Measurements from ENCODE around the gene FFAR4. TPM values are rescaled to one million over a fixed set of nuclear protein-coding genes. Genes with fewer than 3 reads are reported as not detected.

The FFAR4 gene
- total RNA-seq, 1 donor: not detected

DNA sequence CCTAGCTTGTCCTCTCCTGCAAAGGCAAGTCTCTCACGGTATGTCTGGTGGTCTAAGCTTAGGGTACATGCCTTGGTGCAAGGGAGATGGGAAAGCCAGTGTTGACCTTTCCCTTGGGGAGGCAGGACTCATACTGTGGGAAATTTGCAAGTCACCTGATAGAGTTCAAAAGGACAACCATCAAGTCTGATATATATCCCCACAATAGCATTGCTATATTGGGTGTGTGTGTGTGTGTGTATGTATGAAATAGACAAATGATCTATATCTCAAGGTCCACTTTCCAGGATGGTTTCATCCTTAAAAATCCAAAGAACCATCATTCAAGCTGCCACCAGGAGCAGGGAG is 12.2 kb upstream of the FFAR4 start:
- H2AFZ ChIP-seq (ENCODE audit: low read length): no peak overlapping the region
- H3K4me1 ChIP-seq (ENCODE audit: insufficient read depth, low read length): no peaks in the 10 kb centered on the region
- H3K27ac ChIP-seq (ENCODE audit: low read depth, low read length): no peak overlapping the region
- DNase-seq (ENCODE audit: insufficient read length, low spot score, missing footprints): no peak
- TF ChIP-seq CTCF (IDR thresholded peaks at IDR 0.05; ENCODE audit: extremely low read depth, low read depth, low read length): no peak
- no peak overlapping the region for H3K4me2 ChIP-seq (ENCODE audit: insufficient read depth, low read length)
- H3K36me3 ChIP-seq (ENCODE audit: insufficient read depth, low read length): no peaks in the 10 kb centered on the region
- no peaks in the 10 kb centered on the region for H3K9me3 ChIP-seq (ENCODE audit: low read depth, low read length)
- no peak overlapping the region for H3K4me3 ChIP-seq (ENCODE audit: insufficient read depth, low read length)
- no peaks in the 10 kb centered on the region for H3K27me3 ChIP-seq (ENCODE audit: insufficient read depth, low read length)
- no peaks in the 10 kb centered on the region for H4K20me1 ChIP-seq (ENCODE audit: insufficient read depth, low read length)
- H3K79me2 ChIP-seq (ENCODE audit: insufficient read depth, low read length): no peaks in the 10 kb centered on the region

DNA sequence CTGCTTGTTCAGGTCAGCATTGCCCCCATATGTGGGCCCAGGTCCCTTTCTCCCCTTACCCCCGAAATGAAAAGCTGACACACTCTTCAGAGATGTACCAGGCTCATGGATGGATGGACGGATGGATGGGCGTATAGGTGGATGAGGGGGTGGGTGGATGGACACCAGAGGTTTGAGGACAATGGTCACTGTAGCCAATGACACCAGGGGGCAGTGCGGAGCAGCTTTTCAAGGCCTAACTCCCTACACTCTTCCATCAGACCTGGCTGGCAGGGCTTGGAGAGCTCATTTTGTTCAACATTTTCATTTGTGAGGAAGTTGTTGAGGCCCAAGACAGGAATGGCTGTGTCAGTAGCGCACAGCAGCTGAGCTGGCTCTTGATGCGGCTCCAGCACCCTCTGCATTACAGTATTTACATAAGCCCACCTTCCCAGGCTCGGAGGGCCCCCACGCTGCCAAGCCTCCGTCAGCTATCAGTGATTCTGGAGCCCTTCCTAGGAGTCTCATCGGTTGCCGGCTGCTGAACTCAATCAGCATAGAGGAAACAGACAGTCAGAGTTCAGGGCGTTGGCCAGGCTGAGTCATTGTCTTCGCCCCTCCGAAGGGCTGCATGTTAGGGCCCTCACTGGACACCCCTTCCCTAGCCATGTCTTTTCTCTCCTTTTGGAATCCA is 11.6 kb upstream of the FFAR4 start:
- no peak overlapping the region for H3K4me3 ChIP-seq (ENCODE audit: insufficient read depth, low read length)
- no peaks in the 10 kb centered on the region for H3K9me3 ChIP-seq (ENCODE audit: low read depth, low read length)
- no peak overlapping the region for H3K4me2 ChIP-seq (ENCODE audit: insufficient read depth, low read length)
- peak; percentile 91 for DNase-seq (ENCODE audit: insufficient read length, low spot score, missing footprints)
- H3K36me3 ChIP-seq (ENCODE audit: insufficient read depth, low read length): no peaks in the 10 kb centered on the region
- H3K27ac ChIP-seq (ENCODE audit: low read depth, low read length): no peak overlapping the region
- peak; percentile 87 for TF ChIP-seq CTCF (IDR thresholded peaks at IDR 0.05; ENCODE audit: extremely low read depth, low read depth, low read length)
- no peaks in the 10 kb centered on the region for H4K20me1 ChIP-seq (ENCODE audit: insufficient read depth, low read length)
- H3K4me1 ChIP-seq (ENCODE audit: insufficient read depth, low read length): no peaks in the 10 kb centered on the region
- no peaks in the 10 kb centered on the region for H3K27me3 ChIP-seq (ENCODE audit: insufficient read depth, low read length)
- H3K79me2 ChIP-seq (ENCODE audit: insufficient read depth, low read length): no peaks in the 10 kb centered on the region
- peak overlapping the region; percentile 64 for H2AFZ ChIP-seq (ENCODE audit: low read length)

DNA sequence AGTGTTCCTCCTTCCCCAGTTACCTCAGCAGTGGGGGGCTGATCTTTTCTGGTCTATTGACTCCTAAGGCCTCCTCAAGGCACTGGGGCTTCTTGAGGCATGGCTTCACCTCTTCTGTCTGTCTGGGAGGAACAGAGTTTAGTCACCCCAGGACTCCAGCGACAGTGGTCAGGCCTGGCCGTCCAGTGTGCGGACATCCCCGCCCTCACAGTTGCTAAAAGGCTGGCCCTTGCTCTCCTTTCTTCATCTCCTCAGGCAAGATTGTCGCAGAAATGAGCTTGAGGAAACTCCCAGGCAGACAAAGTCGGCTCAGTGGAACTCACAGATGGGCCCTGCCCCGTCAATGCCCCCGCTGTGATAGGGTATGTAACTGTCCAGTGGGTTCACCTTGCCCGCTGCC is 7.0 kb upstream of the FFAR4 start:
- no peak for DNase-seq (ENCODE audit: insufficient read length, low spot score, missing footprints)
- Histone ChIP-seq H3K36me3 (ENCODE audit: insufficient read depth, low read length) (no peaks in the 10 kb centered on the region), H3K4me2 (ENCODE audit: insufficient read depth, low read length) (no peak overlapping the region), H2AFZ (ENCODE audit: low read length) (no peak overlapping the region), H3K27ac (ENCODE audit: low read depth, low read length) (no peak overlapping the region), H3K4me1 (ENCODE audit: insufficient read depth, low read length) (no peaks in the 10 kb centered on the region), H3K4me3 (ENCODE audit: insufficient read depth, low read length) (no peak overlapping the region), H3K79me2 (ENCODE audit: insufficient read depth, low read length) (no peaks in the 10 kb centered on the region), H3K27me3 (ENCODE audit: insufficient read depth, low read length) (peaks cover 6% of the 10 kb centered on the region), H3K9me3 (ENCODE audit: low read depth, low read length) (no peaks in the 10 kb centered on the region), H4K20me1 (ENCODE audit: insufficient read depth, low read length) (no peaks in the 10 kb centered on the region)
- TF ChIP-seq CTCF (IDR thresholded peaks at IDR 0.05; ENCODE audit: extremely low read depth, low read depth, low read length): no peak

- H3K9me3 ChIP-seq (ENCODE audit: low read depth, low read length): no peaks in the 10 kb centered on the region
- no peaks in the 10 kb centered on the region for H3K4me1 ChIP-seq (ENCODE audit: insufficient read depth, low read length)
- DNase-seq (ENCODE audit: insufficient read length, low spot score, missing footprints): no peak
Observed at GRCh38 chr10:93560541-93560940, 5.9 kb upstream of the FFAR4 start.

More at GRCh38 chr10:93560541-93560940, 5.9 kb upstream of the FFAR4 start:
- Histone ChIP-seq H3K79me2 (ENCODE audit: insufficient read depth, low read length) (no peaks in the 10 kb centered on the region), H3K27ac (ENCODE audit: low read depth, low read length) (no peak overlapping the region), H3K36me3 (ENCODE audit: insufficient read depth, low read length) (no peaks in the 10 kb centered on the region), H3K4me2 (ENCODE audit: insufficient read depth, low read length) (no peak overlapping the region), H3K4me3 (ENCODE audit: insufficient read depth, low read length) (no peak overlapping the region), H2AFZ (ENCODE audit: low read length) (no peak overlapping the region), H4K20me1 (ENCODE audit: insufficient read depth, low read length) (no peaks in the 10 kb centered on the region), H3K27me3 (ENCODE audit: insufficient read depth, low read length) (peaks cover 15% of the 10 kb centered on the region)
- TF ChIP-seq CTCF (IDR thresholded peaks at IDR 0.05; ENCODE audit: extremely low read depth, low read depth, low read length): no peak

Measured in osteoblast (primary cell).